Inferior parietal cortex (tissue), 1 donor: ENCODE measurements around the gene C11orf68.

ENCODE experiments used
- DNase-seq: peaks from one replicate; pipeline ENCODE4 v3.0.0-alpha.2; 2016; ENCODE audit errors: extremely low spot score

C11orf68 gene

GRCh38 chr11:65891219-65892136 is 27.4 kb downstream of the C11orf68 start:
- no peak for DNase-seq

DNA sequence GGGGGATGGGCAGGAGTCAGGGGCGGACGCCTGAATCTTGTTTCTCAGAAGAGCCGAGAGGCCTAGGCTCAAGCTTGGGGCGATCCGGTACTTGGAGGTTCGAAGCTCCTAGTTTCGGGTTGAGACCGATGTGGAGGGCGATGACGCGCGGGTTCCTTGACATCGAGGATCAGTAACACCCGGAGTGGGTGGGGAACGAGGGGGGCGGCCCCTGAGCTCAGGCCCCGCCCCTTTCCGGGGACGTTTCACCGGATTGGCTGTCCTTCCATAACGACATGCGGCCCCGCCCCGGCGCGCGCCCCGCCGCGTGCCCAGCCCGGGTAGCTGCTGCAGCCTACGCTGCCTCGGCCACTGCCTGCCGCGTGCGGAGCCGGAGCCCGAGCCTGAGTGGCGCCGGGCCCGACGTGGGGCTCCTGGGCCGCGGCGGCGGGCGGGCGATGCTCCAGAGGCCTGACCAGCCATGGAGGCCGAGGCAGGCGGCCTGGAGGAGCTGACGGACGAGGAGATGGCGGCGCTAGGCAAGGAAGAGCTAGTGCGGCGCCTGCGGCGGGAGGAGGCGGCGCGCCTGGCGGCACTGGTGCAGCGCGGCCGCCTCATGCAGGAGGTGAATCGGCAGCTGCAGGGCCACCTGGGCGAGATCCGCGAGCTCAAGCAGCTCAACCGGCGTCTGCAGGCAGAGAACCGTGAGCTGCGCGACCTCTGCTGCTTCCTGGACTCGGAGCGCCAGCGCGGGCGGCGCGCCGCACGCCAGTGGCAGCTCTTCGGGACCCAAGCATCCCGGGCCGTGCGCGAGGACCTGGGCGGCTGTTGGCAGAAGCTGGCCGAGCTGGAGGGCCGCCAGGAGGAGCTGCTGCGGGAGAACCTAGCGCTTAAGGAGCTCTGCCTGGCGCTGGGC is 28.3 kb downstream of the C11orf68 start, which contains the start of gene CCDC85B:
Gene CCDC85B, plus strand, starts transcription at position 350 of the 895 bp plus-strand sequence. Its CDS starts 111 bp downstream, at position 461.
- DNase-seq = peak; percentile 97

GRCh38 chr11:65888163-65888814 is 30.6 kb downstream of the C11orf68 start, which contains the start of gene FIBP:
Gene FIBP, minus strand, starts transcription at chr11:65888471. Its CDS starts 53 bp downstream, at chr11:65888418.
- DNase-seq = peak; percentile 92

GRCh38 chr11:65887723-65888162 is 31.1 kb downstream of the C11orf68 start:
- DNase-seq = peak; percentile 29

DNA sequence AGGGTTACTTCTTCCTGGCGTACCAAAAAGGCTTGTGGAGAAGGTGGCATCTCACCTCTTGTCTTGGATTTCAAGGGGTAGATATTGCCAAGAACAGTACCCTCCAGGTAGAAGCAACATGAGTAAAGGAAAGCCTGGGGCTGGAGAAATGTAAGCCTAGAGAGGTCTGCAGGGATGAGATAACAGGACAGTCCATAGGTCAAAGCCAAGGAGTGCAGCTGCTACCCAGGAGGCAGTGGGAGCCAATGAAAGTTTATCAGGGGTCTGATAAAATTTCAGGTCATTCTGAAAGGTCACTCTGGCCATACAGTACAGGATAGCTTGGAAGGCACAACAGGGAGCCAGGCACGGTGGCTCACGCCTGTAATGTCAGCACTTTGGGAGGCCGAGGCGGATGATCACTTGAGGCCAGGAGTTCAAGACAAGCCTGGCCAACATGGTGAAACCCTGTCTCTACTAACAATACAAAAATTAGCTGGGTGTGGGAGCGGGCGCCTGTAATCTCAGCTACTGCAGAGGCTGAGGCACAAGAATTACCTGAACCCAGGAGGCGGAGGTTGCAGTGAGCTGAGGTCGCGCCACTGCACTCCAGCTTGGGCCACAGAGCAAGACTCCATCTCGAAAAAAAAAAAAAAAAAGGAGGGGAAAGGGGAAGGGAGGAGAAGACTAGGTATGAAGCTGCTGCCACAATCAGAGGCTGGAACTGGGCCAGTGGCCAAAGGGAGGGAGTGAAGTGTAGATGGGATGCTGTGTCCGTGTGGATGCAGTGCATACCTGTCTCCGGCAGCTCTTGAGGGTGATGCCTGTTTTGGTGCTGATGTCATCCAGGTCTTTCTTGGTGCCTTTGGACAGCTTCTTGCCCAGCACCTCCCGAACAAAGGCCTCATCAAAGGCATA is 31.8 kb downstream of the C11orf68 start:
- DNase-seq = no peak

- no peak for DNase-seq
These were observed 32.9 kb downstream of the C11orf68 start for GRCh38 chr11:65885808-65886536.

- DNase-seq = no peak
These were observed 33.6 kb downstream of the C11orf68 start for GRCh38 chr11:65885231-65885630.

DNA sequence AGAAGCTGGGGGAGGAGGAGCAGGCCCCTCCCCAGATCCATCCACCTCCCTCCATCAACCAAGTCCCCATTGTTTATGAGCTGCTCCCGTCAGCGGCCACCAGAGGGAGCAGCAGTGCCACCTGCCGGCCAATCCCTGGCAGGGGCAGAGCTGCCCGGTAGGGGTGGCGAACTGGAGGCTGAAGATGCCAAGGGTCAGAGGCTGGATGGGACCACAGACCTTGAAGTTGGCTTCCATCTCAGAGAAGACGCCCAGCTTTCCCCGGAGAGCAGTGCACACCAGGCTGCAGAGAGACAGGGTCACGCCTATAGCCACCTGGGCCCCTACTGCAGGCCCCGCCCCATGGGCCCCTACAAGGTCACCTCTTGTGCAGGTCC is 34.2 kb downstream of the C11orf68 start:
- DNase-seq = peak; percentile 78

DNA sequence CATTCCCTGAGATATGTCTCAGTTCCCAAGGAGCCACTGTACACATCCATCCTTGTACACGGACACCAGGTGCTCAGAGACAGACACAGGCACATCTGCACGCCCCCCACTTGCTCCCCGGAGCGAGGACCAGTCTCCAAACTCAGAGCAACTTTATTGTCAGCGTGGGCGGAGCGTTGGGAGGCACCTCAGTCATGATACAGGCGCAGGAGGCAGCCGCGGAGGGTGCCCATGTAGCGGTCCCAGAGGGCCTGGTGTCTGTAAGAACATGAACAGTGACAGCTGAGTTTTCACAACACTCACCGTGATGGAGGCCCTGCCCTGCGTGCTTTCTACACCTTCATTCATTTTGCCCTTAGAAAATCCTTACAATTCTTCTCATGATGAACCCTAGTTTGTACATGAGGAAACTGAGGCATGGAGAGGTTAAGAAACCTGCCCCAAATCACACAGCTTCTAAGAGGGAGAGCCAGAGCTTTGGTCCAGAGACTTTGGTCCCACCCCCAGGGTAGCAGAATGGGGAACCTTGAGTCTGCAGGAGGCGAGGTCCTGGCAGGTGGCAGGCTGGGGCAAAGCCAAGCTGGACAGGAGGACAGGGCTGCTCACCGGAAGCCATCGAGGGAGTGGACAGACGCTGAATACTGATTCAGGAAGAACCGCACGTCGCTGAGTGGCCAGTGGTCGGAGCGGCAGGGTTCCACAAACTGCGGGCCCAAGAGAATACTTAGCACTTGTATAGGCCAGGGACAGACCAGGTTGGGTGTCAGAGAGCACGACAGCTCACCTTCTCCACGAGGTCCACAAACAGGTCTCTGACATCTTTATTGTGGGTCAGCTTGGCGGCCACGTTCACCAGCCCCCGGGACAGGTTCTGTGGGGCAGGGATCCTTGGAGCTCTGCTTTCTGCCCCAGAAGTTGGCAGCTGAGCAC is 34.8 kb downstream of the C11orf68 start:
- no peak for DNase-seq

- no peak for DNase-seq
These were observed 35.7 kb downstream of the C11orf68 start for GRCh38 chr11:65883058-65883761.

DNA sequence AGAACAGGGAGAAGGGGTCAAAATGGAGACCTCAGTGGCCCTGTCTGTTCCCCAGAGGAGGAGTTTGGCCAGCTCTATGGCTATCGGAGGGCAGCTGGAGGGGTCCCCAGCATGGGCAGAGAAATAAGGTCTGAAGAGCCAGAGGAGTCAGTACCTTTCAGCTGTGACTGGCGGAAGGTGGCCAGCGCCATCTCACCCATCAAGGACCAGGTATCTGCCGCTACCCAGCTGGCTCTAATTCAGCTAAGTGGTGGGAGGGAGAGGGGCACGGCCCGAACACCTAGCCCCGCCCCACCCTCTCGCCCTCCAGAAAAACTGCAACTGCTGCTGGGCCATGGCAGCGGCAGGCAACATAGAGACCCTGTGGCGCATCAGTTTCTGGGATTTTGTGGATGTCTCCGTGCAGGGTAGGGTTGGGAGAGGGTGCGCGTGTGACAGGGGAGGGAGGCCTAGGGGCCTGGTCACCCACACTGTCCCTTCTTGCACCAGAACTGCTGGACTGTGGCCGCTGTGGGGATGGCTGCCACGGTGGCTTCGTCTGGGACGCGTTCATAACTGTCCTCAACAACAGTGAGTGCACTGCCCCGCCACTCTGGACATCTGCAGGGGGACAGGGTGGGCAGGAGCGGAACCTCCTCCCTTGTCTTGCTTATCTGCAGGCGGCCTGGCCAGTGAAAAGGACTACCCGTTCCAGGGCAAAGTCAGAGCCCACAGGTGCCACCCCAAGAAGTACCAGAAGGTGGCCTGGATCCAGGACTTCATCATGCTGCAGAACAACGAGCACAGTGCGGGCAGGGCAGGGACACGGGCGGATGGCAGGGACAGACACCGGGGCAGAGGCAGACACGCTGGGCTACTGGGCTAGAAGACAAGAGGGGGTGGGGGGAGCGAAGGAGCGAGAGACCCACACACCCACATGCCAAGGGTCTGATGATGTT is 36.5 kb downstream of the C11orf68 start:
- no peak for DNase-seq

DNA sequence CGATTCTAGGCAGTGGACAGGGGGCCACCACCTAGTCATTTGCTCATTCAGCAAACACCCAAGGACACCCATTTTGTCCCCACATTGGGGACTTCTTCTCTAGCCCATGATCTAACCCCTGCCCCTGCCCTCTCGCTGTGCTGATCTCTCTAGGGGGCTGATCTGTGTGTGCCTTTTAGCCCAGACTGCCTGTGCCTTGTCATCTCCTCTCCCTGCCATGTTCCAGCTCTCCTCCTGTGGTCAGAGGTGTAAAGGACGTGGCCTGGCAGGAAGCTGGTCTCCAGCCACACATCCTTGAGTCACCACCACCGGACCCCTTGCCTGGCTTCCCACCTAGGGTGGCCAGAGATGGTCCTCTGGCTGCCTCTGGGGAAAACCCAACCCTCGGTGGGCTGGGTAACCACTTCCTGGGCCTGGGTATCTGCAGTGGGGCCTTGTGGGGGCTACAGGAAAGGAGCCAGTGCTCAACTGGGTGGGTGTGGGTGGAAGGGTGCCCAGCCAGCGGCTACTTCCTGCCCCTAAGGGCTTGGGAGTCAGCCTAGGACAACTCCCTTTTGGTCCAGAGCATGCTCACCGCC is 37.9 kb downstream of the C11orf68 start:
- DNase-seq = no peak

GRCh38 chr11:65880027-65880426 is 38.8 kb downstream of the C11orf68 start:
- no peak for DNase-seq

GRCh38 chr11:65879617-65880016 is 39.2 kb downstream of the C11orf68 start, which contains the start of gene CTSW:
Gene CTSW, plus strand, starts transcription at chr11:65879837. Its CDS starts 18 bp downstream, at chr11:65879855.
- no peak for DNase-seq

DNA sequence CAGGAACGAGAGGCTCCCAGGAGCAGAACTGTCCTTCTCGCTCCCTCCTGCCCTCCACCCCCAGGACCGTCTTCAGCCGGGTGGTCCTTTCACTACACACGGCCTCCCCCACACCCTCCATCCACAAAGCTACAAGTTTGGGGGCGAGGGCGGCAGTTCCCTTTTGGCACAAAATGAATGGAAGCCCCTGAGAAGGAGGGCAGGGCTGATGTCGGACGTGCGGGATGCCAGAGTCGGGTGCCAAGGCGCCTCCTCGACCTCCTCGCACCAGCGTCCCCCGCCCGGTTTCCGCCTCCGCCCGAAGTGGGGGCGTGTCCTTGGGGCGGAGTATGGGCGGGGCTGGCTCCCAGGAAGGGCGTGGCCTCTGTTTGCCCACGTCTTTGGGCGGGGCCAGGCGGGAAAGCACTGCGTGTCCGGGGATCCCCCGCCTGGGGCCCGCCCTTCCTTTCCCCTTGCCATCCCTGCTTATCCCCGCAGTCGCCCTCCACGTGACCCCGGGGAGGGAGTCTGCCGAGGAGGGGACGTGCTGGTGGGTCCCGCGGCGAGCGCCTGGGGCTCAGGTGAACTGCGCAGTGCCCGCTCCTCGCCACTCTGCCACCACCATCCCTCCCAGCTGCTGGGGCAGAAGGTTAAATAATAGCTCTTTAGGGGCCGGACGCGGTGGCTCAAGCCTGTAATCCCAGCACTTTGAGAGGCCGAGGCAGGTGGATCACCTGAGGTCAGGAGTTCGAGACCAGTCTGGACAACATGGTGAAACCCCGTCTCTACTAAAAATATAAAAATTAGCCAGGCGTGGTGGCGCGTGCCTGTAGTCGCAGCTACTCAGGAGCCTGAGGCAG is 45.3 kb downstream of the C11orf68 start:
- DNase-seq = peak; percentile 89
